RWPE1 (cell line): ENCODE results near the gene POLD3.
"Not testable (repeated sequence)": the region's sequence is repeated elsewhere in the genome, so short reads cannot be mapped to it uniquely, and the experiment has no call there.

Experiments used
- CTCF ChIA-PET: fragments of 350-600 bp; sonication (Branson Sonifier 250); formaldehyde crosslinking; extraction: SDS; loops from one replicate; lab custom pipeline; 2021; lab: Yijun Ruan, JAX
- POLR2A ChIA-PET: fragments of 400-600 bp; formaldehyde crosslinking; extraction: SDS; loops from one replicate; lab custom pipeline; 2020; ENCODE audit warnings: antibody characterized with exemption; ENCODE audit not compliant: low non-redundant PET; lab: Yijun Ruan, JAX
- DNase-seq: peaks from one replicate; pipeline ENCODE4 v3.0.0; 2012; ENCODE audit warnings: low spot score
- H3K27ac ChIP-seq: fragments of 450-650 bp; 2 replicates; pipeline ENCODE4 v1.5.1; 2017
- TF ChIP-seq, protein P1 (sequence below): fragments of 450-650 bp; conservative IDR thresholded peaks from 2 replicates; pipeline ENCODE4 v1.5.1; 2017; ENCODE audit warnings: low read depth, mild to moderate bottlenecking

POLD3 gene

DNA sequence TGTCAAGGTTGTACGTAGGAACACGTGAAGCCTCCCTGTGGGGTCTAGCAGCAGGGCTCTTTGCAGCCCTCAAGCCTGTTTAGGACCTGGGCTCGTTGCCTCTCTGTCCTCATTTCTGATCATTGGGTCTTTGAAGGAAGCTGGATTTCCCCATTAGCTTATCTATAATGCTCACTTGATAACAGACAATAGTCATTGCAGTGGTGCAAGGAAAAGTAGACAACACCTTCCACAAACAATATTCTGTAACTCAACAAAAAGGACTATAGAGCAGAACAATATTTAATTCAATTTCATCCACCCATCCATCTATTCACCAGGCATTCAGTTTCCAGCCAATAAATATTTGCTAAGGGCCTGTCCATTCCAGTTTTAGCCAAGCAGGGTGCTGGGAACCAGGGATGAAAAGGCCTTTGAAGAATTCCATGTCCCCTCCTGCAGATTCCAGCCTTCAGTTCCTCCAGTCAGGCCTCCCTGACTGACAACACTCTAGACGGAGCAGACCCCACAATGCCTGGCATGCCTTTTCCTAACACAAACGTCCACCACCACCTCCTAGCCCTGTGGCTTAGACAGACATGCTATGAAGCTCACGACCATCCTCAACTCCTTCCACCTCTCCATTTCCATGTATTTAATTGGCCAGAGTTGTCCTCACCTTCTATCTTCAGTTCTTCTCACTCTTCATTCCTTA, 12.7 kb upstream of the POLD3 start:
- DNase-seq, result no peak
- CTCF ChIA-PET, result no interaction called here
- no peak overlapping the region for H3K27ac ChIP-seq
- POLR2A ChIA-PET, result interaction anchor here (0.7 kb wide), 1 partner anchor 302 kb away, joined by 4 read pairs; no protein-coding TSS in a partner anchor
- TF ChIP-seq, protein P1, sequence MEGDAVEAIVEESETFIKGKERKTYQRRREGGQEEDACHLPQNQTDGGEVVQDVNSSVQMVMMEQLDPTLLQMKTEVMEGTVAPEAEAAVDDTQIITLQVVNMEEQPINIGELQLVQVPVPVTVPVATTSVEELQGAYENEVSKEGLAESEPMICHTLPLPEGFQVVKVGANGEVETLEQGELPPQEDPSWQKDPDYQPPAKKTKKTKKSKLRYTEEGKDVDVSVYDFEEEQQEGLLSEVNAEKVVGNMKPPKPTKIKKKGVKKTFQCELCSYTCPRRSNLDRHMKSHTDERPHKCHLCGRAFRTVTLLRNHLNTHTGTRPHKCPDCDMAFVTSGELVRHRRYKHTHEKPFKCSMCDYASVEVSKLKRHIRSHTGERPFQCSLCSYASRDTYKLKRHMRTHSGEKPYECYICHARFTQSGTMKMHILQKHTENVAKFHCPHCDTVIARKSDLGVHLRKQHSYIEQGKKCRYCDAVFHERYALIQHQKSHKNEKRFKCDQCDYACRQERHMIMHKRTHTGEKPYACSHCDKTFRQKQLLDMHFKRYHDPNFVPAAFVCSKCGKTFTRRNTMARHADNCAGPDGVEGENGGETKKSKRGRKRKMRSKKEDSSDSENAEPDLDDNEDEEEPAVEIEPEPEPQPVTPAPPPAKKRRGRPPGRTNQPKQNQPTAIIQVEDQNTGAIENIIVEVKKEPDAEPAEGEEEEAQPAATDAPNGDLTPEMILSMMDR, result no peak

- TF ChIP-seq, protein P1, result no peak
- POLR2A ChIA-PET, result interaction anchor here (0.7 kb wide), 1 partner anchor 10 kb away, joined by 3 read pairs; the partner anchor contains the start of gene POLD3
- H3K27ac ChIP-seq, result no peak overlapping the region
- CTCF ChIA-PET, result interaction anchor here (0.6 to 1.2 kb wide), 3 partner anchors 10 to 129 kb away, joined by 3 read pairs; no protein-coding TSS in a partner anchor
- no peak for DNase-seq
These were observed 10.3 kb upstream of the POLD3 start for GRCh38 chr11:74581954-74582547.

- CTCF ChIA-PET, result interaction anchor here (1.0 kb wide), 1 partner anchor 130 kb away, joined by 3 read pairs; no protein-coding TSS in a partner anchor
- TF ChIP-seq, protein P1, result no peak
- DNase-seq, result no peak
- no peak overlapping the region for H3K27ac ChIP-seq
- POLR2A ChIA-PET, result no interaction called here
These were observed 9.3 kb upstream of the POLD3 start for GRCh38 chr11:74583024-74583624.

- CTCF ChIA-PET, H3K27ac ChIP-seq, POLR2A ChIA-PET, DNase-seq: not testable (repeated sequence)
These were observed 1.9 kb upstream of the POLD3 start for GRCh38 chr11:74590492-74590891.

DNA sequence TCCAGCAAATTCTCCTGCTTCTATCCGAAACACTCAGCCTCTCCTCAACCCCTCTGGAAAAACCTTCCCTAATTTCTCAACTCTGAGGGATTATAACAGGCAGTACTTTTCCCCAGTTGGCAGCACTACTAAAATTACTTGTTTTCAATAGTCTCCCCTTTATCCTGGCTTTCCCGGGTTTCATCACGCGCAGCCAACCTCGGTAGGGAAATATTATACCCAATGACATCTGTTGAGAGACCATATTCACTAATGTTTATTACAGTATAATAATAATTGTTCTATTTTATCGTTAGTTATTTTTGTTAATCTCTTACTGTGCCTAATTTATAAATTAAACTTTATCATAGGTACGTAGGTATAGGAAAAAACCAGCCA, 330 bp upstream of the POLD3 start:
- no peak for DNase-seq
- POLR2A ChIA-PET, result interaction anchor here (1.1 kb wide), 1 partner anchor 10 kb away, joined by 3 read pairs; no protein-coding TSS in a partner anchor
- H3K27ac ChIP-seq, result peak overlapping the region; percentile 86
- TF ChIP-seq, protein P1, result no peak
- CTCF ChIA-PET, result interaction anchor here (0.6 kb wide), 2 partner anchors 10 to 111 kb away, joined by 3 read pairs; no protein-coding TSS in a partner anchor

DNA sequence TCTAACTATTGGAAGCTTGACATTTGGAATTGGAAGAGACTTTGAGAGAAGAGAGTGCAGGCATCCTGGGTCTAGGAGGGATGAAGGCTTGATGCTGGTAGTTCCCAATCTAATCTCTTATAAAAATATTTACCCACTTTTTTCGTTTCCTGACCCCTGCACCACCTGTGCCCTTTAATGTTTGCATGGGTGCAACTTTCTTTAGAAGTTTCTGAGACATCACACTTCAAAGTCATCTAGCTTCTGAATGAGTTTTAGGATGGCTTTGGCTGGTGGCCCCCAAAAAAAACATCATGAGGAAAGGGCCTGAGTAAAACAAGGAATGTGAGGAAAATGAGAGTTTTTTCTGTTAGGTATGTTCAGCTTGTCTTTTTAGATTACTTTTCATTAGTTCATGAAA, 1.1 kb downstream of the POLD3 start:
- no peak for DNase-seq
- CTCF ChIA-PET, result interaction anchor here (0.6 to 0.7 kb wide), 2 partner anchors 678 to 1647 kb away, joined by 3 to 5 read pairs; no protein-coding TSS in a partner anchor
- no peak overlapping the region; the same call in 1 of the 2 replicates for H3K27ac ChIP-seq

More for the DNA sequence above, 1.1 kb downstream of the POLD3 start:
- POLR2A ChIA-PET, result no interaction called here
- TF ChIP-seq, protein P1, result no peak
